Esophagus squamous epithelium (tissue), 5 donors: ENCODE data around the gene UBE2H. TPM values are rescaled to one million over a fixed set of nuclear protein-coding genes. Genes with fewer than 3 reads are reported as not detected.

Experiments
- DNase-seq: peaks from one replicate; lab custom pipeline; 2025; lab: John Stamatoyannopoulos, UW
- H3K27ac ChIP-seq, 4 donors: fragments of 200-600 bp; sonication (generic); one replicate each; pipeline ENCODE4 v1.5.1; 2016 to 2019; ENCODE audit warnings: mild to moderate bottlenecking in 1 of 4
- H3K27me3 ChIP-seq, 4 donors: fragments of 200-600 bp; sonication (generic); 1 replicate in 3 of 4; 2 replicates in 1 of 4; pipeline versions ENCODE4 v1.5.1 to v1.6.0; 2017 to 2021; ENCODE audit warnings: antibody characterized with exemption in 1 of 4
- H3K36me3 ChIP-seq, 3 donors: fragments of 200-600 bp; sonication (generic); one replicate each; pipeline ENCODE4 v1.5.1; 2016 to 2019
- H3K4me1 ChIP-seq, 3 donors: fragments of 200-600 bp; sonication (generic); one replicate each; pipeline ENCODE4 v1.5.1; 2017 to 2019
- H3K4me3 ChIP-seq, 4 donors: fragments of 200-600 bp; sonication (generic); 1 replicate in 3 of 4; 2 replicates in 1 of 4; pipeline ENCODE4 v1.5.1; 2016 to 2019; ENCODE audit warnings: mild to moderate bottlenecking in 2 of 4, moderate library complexity in 1 of 4
- H3K9me3 ChIP-seq, 3 donors: fragments of 200-600 bp; sonication (generic); one replicate each; pipeline ENCODE4 v1.5.1; 2016 to 2019
- CTCF ChIP-seq, 6 experiments: fragments of 450-650 bp in 4 of 6; fragments of 200-600 bp in 2 of 6; sonication (generic) in 2 of 6; IDR thresholded peaks; one replicate each; pipeline ENCODE4 v1.5.1; 2016 to 2019; ENCODE audit warnings: antibody characterized with exemption in 6 of 6, mild to moderate bottlenecking in 4 of 6, moderate library complexity in 4 of 6
- POLR2A ChIP-seq, 4 donors: fragments of 450-650 bp; IDR thresholded peaks; one replicate each; pipeline ENCODE4 v1.6.1; 2017; ENCODE audit warnings: antibody characterized with exemption in 4 of 4, mild to moderate bottlenecking in 4 of 4, moderate library complexity in 3 of 4
- WGBS, 2 donors: methylation state at CpG; one replicate each; pipeline ENCODE4 v1.1.5; 2018; 5-methylcytosine and 5-hydroxymethylcytosine counted together
- intact Hi-C: fragments of 100-400 bp; cut with DNase I; formaldehyde crosslinking; loops from one replicate; pipeline ENCODE4 v1.15.0; 2022
- total RNA-seq, 4 donors: library from RNA; depleted of rRNA; stranded (reverse); fragments of >200 nt; gene quantifications; one replicate each; pipeline ENCODE4 v1.1.0, GENCODE V29; 2016
- donor health status: DM: yes; HTN: yes; CAD: no.

The UBE2H gene
- total RNA-seq, 4 donors from 2014 or later, result 60.1 to 113 (median 88.7) TPM

- peak overlapping the region in 1 of 4 donors; percentile 58 for H3K27ac ChIP-seq
- no peaks in the 10 kb centered on the region for H3K27me3 ChIP-seq
- intact Hi-C loops, result no loop called here
- no peak overlapping the region for H3K4me3 ChIP-seq
- DNase-seq, result no peak
- WGBS, 2 donors, result 27 to 52% methylated on average over 1 of the region's 1 CpG
- TF ChIP-seq POLR2A (IDR thresholded peaks at IDR 0.05) (no peak), CTCF (IDR thresholded peaks at IDR 0.05) (no peak)
- H3K4me1 ChIP-seq, result peaks cover 22 to 100% (median 58%) of the 10 kb centered on the region in 3 donors
- peaks cover 0 to 7% (median 0%) of the 10 kb centered on the region in 3 donors for H3K36me3 ChIP-seq
- no peaks in the 10 kb centered on the region for H3K9me3 ChIP-seq
Measured at GRCh38 chr7:129857313-129857712, 95.4 kb downstream of the UBE2H start.

- Histone ChIP-seq H3K9me3 (no peaks in the 10 kb centered on the region), H3K36me3 (peaks cover 0 to 7% (median 0%) of the 10 kb centered on the region in 3 donors), H3K27ac (peak overlapping the region in 3 of 4 donors; percentile 19 to 62 (median 58)), H3K27me3 (no peaks in the 10 kb centered on the region), H3K4me3 (no peak overlapping the region), H3K4me1 (peaks cover 21 to 98% (median 52%) of the 10 kb centered on the region in 3 donors)
- WGBS, 2 donors, result 83 to 90% methylated on average over 5 of the region's 5 CpGs
- intact Hi-C loops, result no loop called here
- no peak for DNase-seq
- no peak for TF ChIP-seq POLR2A (IDR thresholded peaks at IDR 0.05)
- TF ChIP-seq CTCF (IDR thresholded peaks at IDR 0.05), result no peak
Measured at GRCh38 chr7:129855935-129856717, 96.6 kb downstream of the UBE2H start.

- intact Hi-C loops, result no loop called here
- 40 to 64% methylated on average over 6 of the region's 6 CpGs for WGBS, 2 donors
- Histone ChIP-seq H3K27me3 (no peaks in the 10 kb centered on the region), H3K4me3 (no peak overlapping the region), H3K9me3 (no peaks in the 10 kb centered on the region), H3K27ac (peak overlapping the region in 2 of 4 donors; percentile 58 to 62), H3K36me3 (peaks cover 0 to 7% (median 0%) of the 10 kb centered on the region in 3 donors), H3K4me1 (peaks cover 19 to 89% (median 44%) of the 10 kb centered on the region in 3 donors)
- TF ChIP-seq CTCF (IDR thresholded peaks at IDR 0.05) (no peak), POLR2A (IDR thresholded peaks at IDR 0.05) (no peak)
- DNase-seq, result no peak
Measured at GRCh38 chr7:129855234-129855673, 97.5 kb downstream of the UBE2H start.

- Histone ChIP-seq H3K4me1 (peaks cover 15 to 80% (median 39%) of the 10 kb centered on the region in 3 donors), H3K36me3 (peaks cover 0 to 15% (median 0%) of the 10 kb centered on the region in 3 donors), H3K27ac (peak overlapping the region; percentile 15 to 62 (median 53)), H3K4me3 (no peak overlapping the region), H3K27me3 (no peaks in the 10 kb centered on the region), H3K9me3 (no peaks in the 10 kb centered on the region)
- TF ChIP-seq POLR2A (IDR thresholded peaks at IDR 0.05) (no peak), CTCF (IDR thresholded peaks at IDR 0.05) (no peak)
- intact Hi-C loops, result no loop called here
- 17 to 22% methylated on average over 1 of the region's 1 CpG for WGBS, 2 donors
- no peak for DNase-seq
Measured at GRCh38 chr7:129854401-129854800, 98.4 kb downstream of the UBE2H start.

GRCh38 chr7:129853661-129854268 lies 99.0 kb downstream of the UBE2H start:
- Histone ChIP-seq H3K27me3 (no peaks in the 10 kb centered on the region), H3K9me3 (no peaks in the 10 kb centered on the region), H3K36me3 (peaks cover 0 to 15% (median 0%) of the 10 kb centered on the region in 3 donors), H3K4me1 (peaks cover 8 to 74% (median 34%) of the 10 kb centered on the region in 3 donors), H3K4me3 (no peak overlapping the region), H3K27ac (peak overlapping the region; percentile 48 to 69 (median 60))
- intact Hi-C loops, result no loop called here
- 9 to 25% methylated on average over 5 to 6 of the region's 6 CpGs for WGBS, 2 donors
- DNase-seq, result no peak
- TF ChIP-seq CTCF (IDR thresholded peaks at IDR 0.05), result no peak
- TF ChIP-seq POLR2A (IDR thresholded peaks at IDR 0.05), result no peak
